HepG2 (cell line): ENCODE data around the gene NOXO1. TPM values are rescaled to one million over a fixed set of nuclear protein-coding genes. Genes with fewer than 3 reads are reported as not detected.

ENCODE experiments used
- CHD4 ChIP-seq: fragments of 200-600 bp; sonication (generic); IDR thresholded peaks from 2 replicates; pipeline ENCODE4 v1.7.0; 2017; ENCODE audit warnings: mild to moderate bottlenecking, low read length, borderline replicate concordance
- ELF4 ChIP-seq: sonication (generic); formaldehyde crosslinking; IDR thresholded peaks from 2 replicates; pipeline ENCODE4 v1.5.0; 2020; ENCODE audit warnings: missing genetic modification reagents, mild to moderate bottlenecking, moderate library complexity, borderline replicate concordance
- FOXA3 ChIP-seq: IDR thresholded peaks from 2 replicates; pipeline ENCODE4 v1.6.1; 2016; ENCODE audit warnings: missing genetic modification reagents, missing compliant biosample characterization
- GLMP ChIP-seq: sonication (generic); formaldehyde crosslinking; IDR thresholded peaks from 2 replicates; pipeline ENCODE4 v1.9.0; 2021; ENCODE audit warnings: missing genetic modification reagents, mild to moderate bottlenecking, borderline replicate concordance
- HMG20A ChIP-seq: IDR thresholded peaks from 2 replicates; pipeline ENCODE4 v1.6.1; 2016; ENCODE audit warnings: borderline replicate concordance
- KDM2A ChIP-seq: sonication (generic); formaldehyde crosslinking; IDR thresholded peaks from 2 replicates; pipeline ENCODE4 v1.4.0; 2020; ENCODE audit warnings: low read depth, missing genetic modification reagents, borderline replicate concordance
- MLXIP ChIP-seq: sonication (generic); formaldehyde crosslinking; IDR thresholded peaks from 2 replicates; pipeline ENCODE4 v1.9.0; 2021; ENCODE audit warnings: missing genetic modification reagents, borderline replicate concordance
- NFE2 ChIP-seq: sonication (generic); formaldehyde crosslinking; IDR thresholded peaks from 2 replicates; pipeline ENCODE4 v1.4.0; 2020; ENCODE audit warnings: missing genetic modification reagents
- POLR2G ChIP-seq: fragments of 200-400 bp; formaldehyde crosslinking; IDR thresholded peaks from 2 replicates; pipeline ENCODE4 v1.6.1; 2018; ENCODE audit warnings: mild to moderate bottlenecking, low read depth, low read length, moderate library complexity
- SIX4 ChIP-seq: sonication (generic); formaldehyde crosslinking; IDR thresholded peaks from 2 replicates; pipeline ENCODE4 v1.4.0; 2020; ENCODE audit warnings: missing genetic modification reagents
- SMARCE1 ChIP-seq: fragments of 450-650 bp; IDR thresholded peaks from 2 replicates; pipeline ENCODE4 v1.6.1; 2017; ENCODE audit warnings: borderline replicate concordance
- STAT5B ChIP-seq: sonication (generic); formaldehyde crosslinking; IDR thresholded peaks from 2 replicates; pipeline ENCODE4 v1.4.0; 2020; ENCODE audit warnings: missing genetic modification reagents
- ZBTB4 ChIP-seq: sonication (generic); formaldehyde crosslinking; IDR thresholded peaks from 2 replicates; pipeline ENCODE4 v1.4.0; 2020; ENCODE audit warnings: missing genetic modification reagents, mild to moderate bottlenecking, borderline replicate concordance
- ZC3H13 ChIP-seq: sonication (generic); formaldehyde crosslinking; IDR thresholded peaks from 2 replicates; pipeline ENCODE4 v1.8.1; 2023; ENCODE audit warnings: mild to moderate bottlenecking, missing genetic modification reagents, moderate library complexity
- ZNF567 ChIP-seq: sonication (generic); formaldehyde crosslinking; IDR thresholded peaks from 2 replicates; pipeline ENCODE4 v1.8.1; 2023; ENCODE audit warnings: mild to moderate bottlenecking, missing genetic modification reagents, borderline replicate concordance
- ZNF572 ChIP-seq: sonication (generic); formaldehyde crosslinking; IDR thresholded peaks from 2 replicates; pipeline ENCODE4 v1.5.1; 2020; ENCODE audit warnings: mild to moderate bottlenecking, missing genetic modification reagents
- ZNF597 ChIP-seq: sonication (generic); formaldehyde crosslinking; IDR thresholded peaks from 2 replicates; pipeline ENCODE4 v1.5.0; 2020; ENCODE audit warnings: missing genetic modification reagents
- ZNF737 ChIP-seq: sonication (generic); formaldehyde crosslinking; IDR thresholded peaks from 2 replicates; pipeline ENCODE4 v1.5.0; 2020; ENCODE audit warnings: missing genetic modification reagents, mild to moderate bottlenecking, borderline replicate concordance
- polyA plus RNA-seq, 8 experiments: library from polyadenylated mRNA; depleted of rRNA in 3 of 8; stranded (reverse) in 7 of 8; unstranded in 1 of 8; fragments of >200 nt; fragmentation: Illumina TruSeq in 4 of 8; extraction: Trizol in 4 of 8; gene quantifications; 2 replicates each; pipeline versions ENCODE4 v1.2.1 to v1.2.3, GENCODE V29; 2011 to 2016; ENCODE audit warnings: low read depth in 4 of 8, missing spikeins in 1 of 8, mixed read lengths in 1 of 8; ENCODE audit not compliant: insufficient read depth in 1 of 8
- total RNA-seq, 5 experiments: library from RNA; depleted of rRNA; stranded (reverse); fragments of >200 nt; fragmentation: Illumina TruSeq; extraction: Trizol; gene quantifications; 2 replicates each; pipeline ENCODE4 v1.2.3, GENCODE V29; 2016; ENCODE audit warnings: low read depth in 1 of 5

NOXO1 gene
- total and polyA plus RNA-seq, 2 of the 13 experiments (the other 11 are each of a cell fraction or from before 2014, with no cell fraction given), result 0.69 to 1.4 TPM

- no peak for TF ChIP-seq ZBTB4 (CRISPR knock-in tag)
- no peak for TF ChIP-seq FOXA3 (CRISPR knock-in tag)
- TF ChIP-seq SMARCE1, result no peak
- TF ChIP-seq CHD4, result no peak
- TF ChIP-seq NFE2, result no peak
- TF ChIP-seq KDM2A (CRISPR knock-in tag), result no peak
- TF ChIP-seq ZNF567, result no peak
- TF ChIP-seq ELF4 (CRISPR knock-in tag), result no peak
- TF ChIP-seq ZNF572 (CRISPR knock-in tag), result no peak
- no peak for TF ChIP-seq STAT5B (CRISPR knock-in tag)
- TF ChIP-seq HMG20A (CRISPR knock-in tag), result no peak
- no peak for TF ChIP-seq MLXIP (CRISPR knock-in tag)
- no peak; the same call in 1 of the 2 replicates for TF ChIP-seq ZNF737 (CRISPR knock-in tag)
- TF ChIP-seq ZNF597 (CRISPR knock-in tag), result no peak
- peak; percentile 19; the same call in 1 of the 2 replicates for TF ChIP-seq POLR2G
- no peak for TF ChIP-seq SIX4 (CRISPR knock-in tag)
- no peak for TF ChIP-seq GLMP (CRISPR knock-in tag)
- TF ChIP-seq ZC3H13, result no peak
Observed at GRCh38 chr16:1984347-1985225, 3.3 kb upstream of the NOXO1 start (continued).
